ENCODE measurements around the gene PLCB4.
A peak's percentile ranks its signal among the peaks of the same experiment; 100 is the strongest.

The PLCB4 gene

GRCh38 chr20:9202420-9203080 is 133.7 kb downstream of the PLCB4 start:
- Histone ChIP-seq H3K9me3 (ENCODE audit: insufficient read depth, low read depth, low read length) (no peaks in the 10 kb centered on the region), H3K4me3 (ENCODE audit: low read length, poor library complexity, severe bottlenecking) (no peak overlapping the region), H3K4me2 (ENCODE audit: low read depth, low read length, poor library complexity, severe bottlenecking) (peak overlapping the region; percentile 29), H3K79me2 (ENCODE audit: insufficient read depth, low read length) (peaks cover 28% of the 10 kb centered on the region; the same call in 1 of the 2 replicates), H3F3A (ENCODE audit: low read depth) (no peaks in the 10 kb centered on the region), H3K4me1 (ENCODE audit: insufficient read depth, low read length, poor library complexity, severe bottlenecking) (peaks cover 22% of the 10 kb centered on the region), H3K27me3 (ENCODE audit: insufficient read depth, low read length, poor library complexity, severe bottlenecking) (no peaks in the 10 kb centered on the region), H3K9me2 (replicated peaks; ENCODE audit: low read depth, low read length) (no peaks in the 10 kb centered on the region), H3K9ac (ENCODE audit: low read depth, low read length, poor library complexity, severe bottlenecking) (no peak overlapping the region), H3K36me3 (ENCODE audit: insufficient read depth, low read length) (no peaks in the 10 kb centered on the region), H4K20me1 (ENCODE audit: insufficient read depth, low read length, poor library complexity, severe bottlenecking) (no peaks in the 10 kb centered on the region), H2AFZ (ENCODE audit: low read length) (no peak overlapping the region)
- no peak for TF ChIP-seq CTCF (conservative IDR thresholded peaks at IDR 0.05; ENCODE audit: low read length)
- TF ChIP-seq EZH2phosphoT487 (IDR thresholded peaks at IDR 0.05; ENCODE audit: borderline replicate concordance) = no peak

GRCh38 chr20:9203081-9203447 is 134.2 kb downstream of the PLCB4 start:
- no peak overlapping the region for H3K4me3 ChIP-seq (ENCODE audit: low read length, poor library complexity, severe bottlenecking)
- no peaks in the 10 kb centered on the region for H3K27me3 ChIP-seq (ENCODE audit: insufficient read depth, low read length, poor library complexity, severe bottlenecking)
- H3K4me2 ChIP-seq (ENCODE audit: low read depth, low read length, poor library complexity, severe bottlenecking) = peak overlapping the region; percentile 17
- no peaks in the 10 kb centered on the region for H4K20me1 ChIP-seq (ENCODE audit: insufficient read depth, low read length, poor library complexity, severe bottlenecking)
- H3K36me3 ChIP-seq (ENCODE audit: insufficient read depth, low read length) = no peaks in the 10 kb centered on the region
- H2AFZ ChIP-seq (ENCODE audit: low read length) = no peak overlapping the region
- no peaks in the 10 kb centered on the region for H3F3A ChIP-seq (ENCODE audit: low read depth)
- H3K9ac ChIP-seq (ENCODE audit: low read depth, low read length, poor library complexity, severe bottlenecking) = no peak overlapping the region
- no peaks in the 10 kb centered on the region for H3K9me3 ChIP-seq (ENCODE audit: insufficient read depth, low read depth, low read length)
- H3K79me2 ChIP-seq (ENCODE audit: insufficient read depth, low read length) = peaks cover 33% of the 10 kb centered on the region
- TF ChIP-seq CTCF (conservative IDR thresholded peaks at IDR 0.05; ENCODE audit: low read length) (no peak), EZH2phosphoT487 (IDR thresholded peaks at IDR 0.05; ENCODE audit: borderline replicate concordance) (no peak)
- H3K9me2 ChIP-seq (replicated peaks; ENCODE audit: low read depth, low read length) = no peaks in the 10 kb centered on the region
- H3K4me1 ChIP-seq (ENCODE audit: insufficient read depth, low read length, poor library complexity, severe bottlenecking) = peaks cover 22% of the 10 kb centered on the region

- TF ChIP-seq CTCF (conservative IDR thresholded peaks at IDR 0.05; ENCODE audit: low read length) (no peak), EZH2phosphoT487 (IDR thresholded peaks at IDR 0.05; ENCODE audit: borderline replicate concordance) (no peak)
- Histone ChIP-seq H3K36me3 (ENCODE audit: insufficient read depth, low read length) (no peaks in the 10 kb centered on the region), H3K9ac (ENCODE audit: low read depth, low read length, poor library complexity, severe bottlenecking) (no peak overlapping the region), H3K9me2 (replicated peaks; ENCODE audit: low read depth, low read length) (no peaks in the 10 kb centered on the region), H3K4me3 (ENCODE audit: low read length, poor library complexity, severe bottlenecking) (no peak overlapping the region), H4K20me1 (ENCODE audit: insufficient read depth, low read length, poor library complexity, severe bottlenecking) (no peaks in the 10 kb centered on the region), H2AFZ (ENCODE audit: low read length) (no peak overlapping the region), H3K4me1 (ENCODE audit: insufficient read depth, low read length, poor library complexity, severe bottlenecking) (peaks cover 22% of the 10 kb centered on the region), H3K9me3 (ENCODE audit: insufficient read depth, low read depth, low read length) (no peaks in the 10 kb centered on the region), H3F3A (ENCODE audit: low read depth) (no peaks in the 10 kb centered on the region), H3K4me2 (ENCODE audit: low read depth, low read length, poor library complexity, severe bottlenecking) (no peak overlapping the region), H3K27me3 (ENCODE audit: insufficient read depth, low read length, poor library complexity, severe bottlenecking) (no peaks in the 10 kb centered on the region), H3K79me2 (ENCODE audit: insufficient read depth, low read length) (peaks cover 38% of the 10 kb centered on the region)
Measured at GRCh38 chr20:9204979-9205378, 136.1 kb downstream of the PLCB4 start.
